ENCODE data around the gene GAGE1. TPM values are rescaled to one million over a fixed set of nuclear protein-coding genes. Genes with fewer than 3 reads are reported as not detected.

GAGE1 gene
- polyA plus RNA-seq, 6 donors from 2014 or later, result not detected

GRCh38 chrX:49644991-49645637 lies 46.3 kb downstream of the GAGE1 start:
- no peak for DNase-seq
- H3K9me3 Mint-ChIP-seq, result peaks cover 0 to 2% (median 0%) of the 10 kb centered on the region in 7 donors
- no peak overlapping the region for H3K27ac Mint-ChIP-seq
- no peaks in the 10 kb centered on the region for H3K36me3 Mint-ChIP-seq
- H3K4me3 Mint-ChIP-seq, result no peak overlapping the region
- no peak for ATAC-seq (ENCODE audit: low read depth in 2 of 2)
- H3K4me1 Mint-ChIP-seq, result no peaks in the 10 kb centered on the region
- H3K27me3 Mint-ChIP-seq, result peaks cover 3 to 7% (median 4%) of the 10 kb centered on the region in 3 donors

DNA sequence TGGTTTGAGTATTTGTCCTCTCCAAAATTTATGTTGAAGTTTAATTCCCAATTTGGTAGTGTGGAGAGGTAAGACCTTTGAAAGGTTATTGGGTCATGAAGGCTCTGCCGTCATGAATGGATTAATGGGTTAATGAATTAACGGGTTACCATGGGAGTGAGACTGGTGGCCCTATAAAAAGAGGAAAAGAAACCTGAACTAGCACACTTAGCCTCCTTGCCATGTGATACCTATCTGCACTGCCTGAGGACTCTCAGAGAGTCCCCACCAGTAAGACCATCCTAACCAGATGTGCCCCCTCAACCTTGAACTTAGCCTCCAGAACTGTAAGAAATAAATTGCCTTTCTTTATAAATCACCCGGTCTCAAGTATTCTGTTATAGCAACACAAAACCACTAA lies 57.7 kb downstream of the GAGE1 start:
- ATAC-seq (ENCODE audit: low read depth in 2 of 2) (no peak), DNase-seq (no peak)
- no peaks in the 10 kb centered on the region for H3K4me1 Mint-ChIP-seq
- H3K4me3 Mint-ChIP-seq, result no peak overlapping the region
- H3K27ac Mint-ChIP-seq, result no peak overlapping the region
- no peaks in the 10 kb centered on the region for H3K36me3 Mint-ChIP-seq
- H3K27me3 Mint-ChIP-seq, result peaks cover 0 to 21% (median 0%) of the 10 kb centered on the region in 3 donors
- no peaks in the 10 kb centered on the region for H3K9me3 Mint-ChIP-seq

Other genes with a start within 250 kb of the GAGE1 start
- not detected for gene GAGE12C, start 66.8 kb upstream of the GAGE1 start, polyA plus RNA-seq (ENCODE audit: low read depth in 6 of 6)
- not detected for gene GAGE12D, start 57.3 kb upstream of the GAGE1 start, polyA plus RNA-seq (ENCODE audit: low read depth in 6 of 6)
- gene GAGE12E, start 47.7 kb upstream of the GAGE1 start, polyA plus RNA-seq (ENCODE audit: low read depth in 6 of 6), result not detected
- gene GAGE12F, start 38.2 kb upstream of the GAGE1 start, polyA plus RNA-seq (ENCODE audit: low read depth in 6 of 6), result not detected
- not detected for gene GAGE12G, start 28.6 kb upstream of the GAGE1 start, polyA plus RNA-seq (ENCODE audit: low read depth in 6 of 6)
- gene GAGE12H, start 19.1 kb upstream of the GAGE1 start, polyA plus RNA-seq (ENCODE audit: low read depth in 6 of 6), result not detected
- not detected for gene GAGE2A, start 9.5 kb upstream of the GAGE1 start, polyA plus RNA-seq (ENCODE audit: low read depth in 6 of 6)
- gene PAGE1, start 97.0 kb downstream of the GAGE1 start, polyA plus RNA-seq (ENCODE audit: low read depth in 6 of 6), result not detected
- not detected for gene PAGE4, start 230.3 kb downstream of the GAGE1 start, polyA plus RNA-seq (ENCODE audit: low read depth in 6 of 6)